SK-N-SH (cell line): ENCODE data around the gene NTMT1. TPM values are rescaled to one million over a fixed set of nuclear protein-coding genes. Genes with fewer than 3 reads are reported as not detected.

Experiments
- CTCF ChIA-PET: fragments of 300-600, 350-600 bp; formaldehyde crosslinking; extraction: SDS; loops from one replicate; lab custom pipeline; 2021; lab: Yijun Ruan, JAX
- POLR2A ChIA-PET: fragments of 350-600 bp; sonication (Branson Sonifier 250); formaldehyde crosslinking; extraction: SDS; loops from one replicate; lab custom pipeline; 2020; ENCODE audit warnings: antibody characterized with exemption, inconsistent platforms; lab: Yijun Ruan, JAX
- DNase-seq: peaks from one replicate; pipeline ENCODE4 v3.0.0; 2012
- H2AFZ ChIP-seq: fragments of 200-600 bp; sonication (generic); 2 replicates; pipeline ENCODE4 v1.8.1; 2016; ENCODE audit warnings: antibody characterized with exemption, mild to moderate bottlenecking, low read depth
- H3F3A ChIP-seq: fragments of 200-600 bp; sonication (generic); replicated peaks from 2 replicates; pipeline ENCODE3; 2016; ENCODE audit warnings: antibody characterized with exemption, mild to moderate bottlenecking; ENCODE audit not compliant: insufficient read depth
- H3K27ac ChIP-seq, 2 experiments: fragments of 200-500 bp in 1 of 2; fragments of 200-600 bp in 1 of 2; sonication (Bioruptor generic) in 1 of 2; sonication (generic), shearing (Covaris generic) in 1 of 2; 2 replicates each; pipeline versions ENCODE4 v1.5.1 to v1.6.1; 2014 to 2016; ENCODE audit warnings: low read depth in 2 of 2, inconsistent platforms in 1 of 2, low read length in 1 of 2, mild to moderate bottlenecking in 1 of 2, mixed read lengths in 1 of 2
- H3K27me3 ChIP-seq: fragments of 200-600 bp; sonication (generic), shearing (Covaris generic); 2 replicates; pipeline ENCODE4 v1.6.1; 2016; ENCODE audit warnings: mixed run types; ENCODE audit not compliant: insufficient read depth
- H3K36me3 ChIP-seq, 2 experiments: fragments of 200-500 bp in 1 of 2; fragments of 200-600 bp in 1 of 2; sonication (Bioruptor generic) in 1 of 2; sonication (generic) in 1 of 2; replicated peaks in 1 of 2; 2 replicates each; pipeline versions ENCODE3 to v1.5.1; 2014 to 2016; ENCODE audit warnings: low read length in 1 of 2, mild to moderate bottlenecking in 1 of 2; ENCODE audit not compliant: insufficient read depth in 2 of 2, control insufficient read depth in 1 of 2
- H3K4me1 ChIP-seq, 2 experiments: fragments of 200-500 bp in 1 of 2; fragments of 200-600 bp in 1 of 2; sonication (Bioruptor generic) in 1 of 2; sonication (generic), shearing (Covaris generic) in 1 of 2; 2 replicates each; pipeline versions ENCODE4 v1.5.1 to v1.6.1; 2014 to 2016; ENCODE audit warnings: low read depth in 1 of 2, low read length in 1 of 2, mixed run types in 1 of 2; ENCODE audit not compliant: insufficient read depth in 2 of 2, control insufficient read depth in 1 of 2
- H3K4me2 ChIP-seq: fragments of 200-600 bp; sonication (generic), shearing (Covaris generic); 2 replicates; pipeline ENCODE4 v1.6.1; 2017; ENCODE audit warnings: mixed run types
- H3K4me3 ChIP-seq, 2 experiments: fragments of 200-500 bp in 1 of 2; fragments of 200-600 bp in 1 of 2; sonication (Bioruptor generic) in 1 of 2; sonication (generic), shearing (Covaris generic) in 1 of 2; 2 replicates each; pipeline versions ENCODE4 v1.5.1 to v1.8.1; 2014 to 2016; ENCODE audit warnings: low read depth in 2 of 2, inconsistent platforms in 1 of 2, low read length in 1 of 2, mild to moderate bottlenecking in 1 of 2, mixed read lengths in 1 of 2, moderate library complexity in 1 of 2
- H3K79me2 ChIP-seq: fragments of 200-600 bp; sonication (generic); 2 replicates; pipeline ENCODE4 v1.8.1; 2017; ENCODE audit warnings: mild to moderate bottlenecking; ENCODE audit not compliant: insufficient read depth
- H3K9ac ChIP-seq: fragments of 200-600 bp; sonication (generic); 2 replicates; pipeline ENCODE4 v1.6.1; 2017; ENCODE audit warnings: mixed run types
- H3K9me2 ChIP-seq: fragments of 200-600 bp; sonication (generic); 2 replicates; pipeline ENCODE4 v1.6.1; 2017; ENCODE audit warnings: mixed run types
- H3K9me3 ChIP-seq: fragments of 200-600 bp; sonication (generic); 2 replicates; pipeline ENCODE4 v1.6.1; 2017; ENCODE audit warnings: mixed run types, mild to moderate bottlenecking, moderate library complexity
- H4K20me1 ChIP-seq: fragments of 200-600 bp; sonication (generic); 2 replicates; pipeline ENCODE4 v1.6.1; 2017; ENCODE audit warnings: mild to moderate bottlenecking, mixed run types; ENCODE audit not compliant: insufficient read depth
- CTCF ChIP-seq: fragments of 200-600 bp; sonication (generic); IDR thresholded peaks from 2 replicates; pipeline ENCODE4 v1.6.1; 2017; ENCODE audit warnings: antibody characterized with exemption, mild to moderate bottlenecking, moderate library complexity
- ELF1 ChIP-seq: IDR thresholded peaks from 2 replicates; pipeline ENCODE4 v1.4.0; 2012
- EZH2phosphoT487 ChIP-seq: fragments of 200-600 bp; sonication (generic); IDR thresholded peaks from 2 replicates; pipeline ENCODE4 v1.6.1; 2017; ENCODE audit warnings: low read depth, mixed run types, mild to moderate bottlenecking, antibody characterized with exemption, moderate library complexity, borderline replicate concordance
- FOSL2 ChIP-seq: IDR thresholded peaks from 2 replicates; pipeline ENCODE4 v1.4.0; 2012; ENCODE audit warnings: low read depth, mild to moderate bottlenecking, moderate library complexity, borderline replicate concordance
- MEF2A ChIP-seq: IDR thresholded peaks from 2 replicates; pipeline ENCODE4 v1.4.0; 2012; ENCODE audit warnings: low read depth, borderline replicate concordance
- NFIC ChIP-seq: IDR thresholded peaks from 2 replicates; pipeline ENCODE4 v1.4.0; 2012; ENCODE audit warnings: borderline replicate concordance
- NRF1 ChIP-seq: IDR thresholded peaks from 2 replicates; pipeline ENCODE4 v1.6.1; 2012; ENCODE audit warnings: low read depth, mild to moderate bottlenecking, low read length
- PBX3 ChIP-seq: IDR thresholded peaks from 2 replicates; pipeline ENCODE4; 2012
- POLR2AphosphoS5 ChIP-seq: IDR thresholded peaks from 2 replicates; pipeline ENCODE4 v1.6.1; 2012; ENCODE audit warnings: low read depth, low read length
- RAD21 ChIP-seq: IDR thresholded peaks from 2 replicates; pipeline ENCODE4 v1.6.1; 2012; ENCODE audit warnings: mild to moderate bottlenecking, low read length
- REST ChIP-seq: IDR thresholded peaks from 2 replicates; pipeline ENCODE4 v1.6.1; 2012; ENCODE audit warnings: mild to moderate bottlenecking, low read depth, low read length, moderate library complexity
- RFX5 ChIP-seq: IDR thresholded peaks from 2 replicates; pipeline ENCODE4 v1.6.1; 2012; ENCODE audit warnings: mild to moderate bottlenecking, improper control_type of control experiment, low read length
- RXRA ChIP-seq: IDR thresholded peaks from 2 replicates; pipeline ENCODE4 v1.4.0; 2012; ENCODE audit warnings: low read depth, mild to moderate bottlenecking, borderline replicate concordance
- SIN3A ChIP-seq: IDR thresholded peaks from 2 replicates; pipeline ENCODE4 v1.6.1; 2012; ENCODE audit warnings: low read depth, mild to moderate bottlenecking, low read length, moderate library complexity, borderline replicate concordance
- SMC3 ChIP-seq: IDR thresholded peaks from 2 replicates; pipeline ENCODE4 v1.6.1; 2012; ENCODE audit warnings: low read depth, low read length, improper control_type of control experiment
- TCF12 ChIP-seq: IDR thresholded peaks from 2 replicates; pipeline ENCODE4 v1.4.0; 2012
- YY1 ChIP-seq: IDR thresholded peaks from 2 replicates; pipeline ENCODE4 v1.4.0; 2012; ENCODE audit warnings: low read depth, mild to moderate bottlenecking
- WGBS: methylation state at CpG from one replicate; pipeline ENCODE4 v1.1.6; 2017; ENCODE audit warnings: low lambda C conversion rate; 5-methylcytosine and 5-hydroxymethylcytosine counted together
- polyA plus RNA-seq, 3 experiments: library from polyadenylated mRNA; depleted of rRNA; stranded (reverse); fragments of >200 nt; gene quantifications; 2 replicates each; pipeline ENCODE4 v1.2.3, GENCODE V29; 2012
- TF ChIP-seq, protein P1 (sequence below): IDR thresholded peaks from 2 replicates; pipeline ENCODE4 v1.4.0; 2012; ENCODE audit warnings: low read depth, borderline replicate concordance
- TF ChIP-seq, protein P2 (sequence below): IDR thresholded peaks from 2 replicates; pipeline ENCODE4 v1.4.0; 2012; ENCODE audit warnings: low read depth, borderline replicate concordance

The NTMT1 gene
- polyA plus RNA-seq, 1 of the 3 experiments (the other 2 are of a cell fraction) = 78.3 TPM

DNA sequence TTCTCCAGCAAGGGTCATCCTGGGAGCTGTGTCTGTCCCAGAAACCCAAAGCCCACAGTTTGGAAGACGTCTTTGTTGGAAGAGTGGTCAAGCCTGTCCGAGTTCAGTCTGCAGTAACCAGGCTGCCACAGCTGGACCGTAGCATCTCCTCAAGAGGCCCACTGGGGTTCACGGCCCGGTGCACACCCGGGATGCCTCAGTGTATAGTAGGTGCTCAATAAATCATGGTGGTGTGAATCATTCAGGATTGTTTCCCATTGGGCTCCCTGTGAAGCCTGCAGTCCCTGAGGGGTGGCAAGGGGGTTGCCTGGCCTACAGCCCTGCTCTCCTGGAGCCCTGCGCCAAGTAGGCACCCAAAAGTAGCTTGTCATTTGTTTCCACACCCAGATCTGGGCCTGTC, 29.2 kb downstream of the NTMT1 start:
- Histone ChIP-seq H3F3A (peaks cover 2% of the 10 kb centered on the region), H3K27ac (no peak overlapping the region), H3K79me2 (no peaks in the 10 kb centered on the region), H3K4me1 (peaks cover 0 to 14% of the 10 kb centered on the region in 2 experiments; a peak in 2 of 4 replicates), H3K9me2 (no peaks in the 10 kb centered on the region), H3K27me3 (no peaks in the 10 kb centered on the region), H3K9me3 (no peaks in the 10 kb centered on the region), H2AFZ (no peak overlapping the region), H3K4me3 (no peak overlapping the region), H3K9ac (no peak overlapping the region), H3K4me2 (no peak overlapping the region), H4K20me1 (no peaks in the 10 kb centered on the region), H3K36me3 (no peaks in the 10 kb centered on the region)
- no peak for DNase-seq
- POLR2A ChIA-PET = no interaction called here
- CTCF ChIA-PET = interaction anchor here (1.3 kb wide), 1 partner anchor 14 kb away, joined by 4 read pairs; no protein-coding TSS in a partner anchor
- no peak for TF ChIP-seq YY1
- 79% methylated on average over 2 of the region's 7 CpGs for WGBS

- Histone ChIP-seq H3K9me2 (no peaks in the 10 kb centered on the region), H3K4me2 (no peak overlapping the region), H3K9me3 (no peaks in the 10 kb centered on the region), H3F3A (peaks cover 2% of the 10 kb centered on the region), H3K27me3 (no peaks in the 10 kb centered on the region), H3K36me3 (no peaks in the 10 kb centered on the region), H3K4me3 (no peak overlapping the region), H3K9ac (no peak overlapping the region), H3K27ac (no peak overlapping the region), H3K79me2 (no peaks in the 10 kb centered on the region)
- ChIA-PET POLR2A (no interaction called here), CTCF (interaction anchor here (1.3 kb wide), 1 partner anchor 14 kb away, joined by 4 read pairs; no protein-coding TSS in a partner anchor)
- DNase-seq = no peak
- TF ChIP-seq PBX3 = no peak
- no peak for TF ChIP-seq ELF1
- no peak for TF ChIP-seq SMC3
- no peak for TF ChIP-seq EZH2phosphoT487
- TF ChIP-seq, protein P1, sequence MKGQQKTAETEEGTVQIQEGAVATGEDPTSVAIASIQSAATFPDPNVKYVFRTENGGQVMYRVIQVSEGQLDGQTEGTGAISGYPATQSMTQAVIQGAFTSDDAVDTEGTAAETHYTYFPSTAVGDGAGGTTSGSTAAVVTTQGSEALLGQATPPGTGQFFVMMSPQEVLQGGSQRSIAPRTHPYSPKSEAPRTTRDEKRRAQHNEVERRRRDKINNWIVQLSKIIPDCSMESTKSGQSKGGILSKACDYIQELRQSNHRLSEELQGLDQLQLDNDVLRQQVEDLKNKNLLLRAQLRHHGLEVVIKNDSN = no peak
- TF ChIP-seq POLR2AphosphoS5 = no peak
- TF ChIP-seq NRF1 = no peak
- TF ChIP-seq, protein P2, sequence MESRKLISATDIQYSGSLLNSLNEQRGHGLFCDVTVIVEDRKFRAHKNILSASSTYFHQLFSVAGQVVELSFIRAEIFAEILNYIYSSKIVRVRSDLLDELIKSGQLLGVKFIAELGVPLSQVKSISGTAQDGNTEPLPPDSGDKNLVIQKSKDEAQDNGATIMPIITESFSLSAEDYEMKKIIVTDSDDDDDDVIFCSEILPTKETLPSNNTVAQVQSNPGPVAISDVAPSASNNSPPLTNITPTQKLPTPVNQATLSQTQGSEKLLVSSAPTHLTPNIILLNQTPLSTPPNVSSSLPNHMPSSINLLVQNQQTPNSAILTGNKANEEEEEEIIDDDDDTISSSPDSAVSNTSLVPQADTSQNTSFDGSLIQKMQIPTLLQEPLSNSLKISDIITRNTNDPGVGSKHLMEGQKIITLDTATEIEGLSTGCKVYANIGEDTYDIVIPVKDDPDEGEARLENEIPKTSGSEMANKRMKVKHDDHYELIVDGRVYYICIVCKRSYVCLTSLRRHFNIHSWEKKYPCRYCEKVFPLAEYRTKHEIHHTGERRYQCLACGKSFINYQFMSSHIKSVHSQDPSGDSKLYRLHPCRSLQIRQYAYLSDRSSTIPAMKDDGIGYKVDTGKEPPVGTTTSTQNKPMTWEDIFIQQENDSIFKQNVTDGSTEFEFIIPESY = no peak
- TF ChIP-seq FOSL2 = no peak
- TF ChIP-seq RFX5 = no peak
- no peak for TF ChIP-seq RAD21
- no peak for TF ChIP-seq MEF2A
- TF ChIP-seq CTCF = no peak
- no peak for TF ChIP-seq SIN3A
- TF ChIP-seq NFIC = no peak
- TF ChIP-seq TCF12 = no peak
- no peak for TF ChIP-seq RXRA
- no peak for TF ChIP-seq REST
- TF ChIP-seq, all 33 proteins: peak for 0
- WGBS = 92% methylated on average over 6 of the region's 7 CpGs
- no peak overlapping the region for H2AFZ ChIP-seq
- no peaks in the 10 kb centered on the region for H4K20me1 ChIP-seq
- H3K4me1 ChIP-seq = peaks cover 0 to 9% of the 10 kb centered on the region in 2 experiments; a peak in 2 of 4 replicates
Measured at GRCh38 chr9:129655696-129656095, 29.7 kb downstream of the NTMT1 start.
